ENCODE data around the gene GRIA4.
A peak's percentile ranks its signal among the peaks of the same experiment; 100 is the strongest.
"Not testable (repeated sequence)": the region's sequence is repeated elsewhere in the genome, so short reads cannot be mapped to it uniquely, and the experiment has no call there.

The GRIA4 gene

GRCh38 chr11:105935791-105936190 is 325.9 kb downstream of the GRIA4 start:
- DNase-seq: no peak

- DNase-seq: no peak
Measured at GRCh38 chr11:105937331-105937730, 327.5 kb downstream of the GRIA4 start.

- no peak for DNase-seq
Measured at GRCh38 chr11:105937738-105938137, 327.9 kb downstream of the GRIA4 start.

GRCh38 chr11:105942921-105943320 is 333.0 kb downstream of the GRIA4 start:
- DNase-seq: no peak

- no peak for DNase-seq
Measured at GRCh38 chr11:105948918-105949590, 339.2 kb downstream of the GRIA4 start.

GRCh38 chr11:105953886-105954285 is 344.0 kb downstream of the GRIA4 start:
- no peak for DNase-seq

- no peak for DNase-seq
Measured at GRCh38 chr11:105960252-105961245, 350.7 kb downstream of the GRIA4 start.

GRCh38 chr11:105968021-105968697 is 358.3 kb downstream of the GRIA4 start:
- DNase-seq: no peak

GRCh38 chr11:105969756-105970155 is 359.9 kb downstream of the GRIA4 start:
- no peak for DNase-seq

GRCh38 chr11:105975128-105975527 is 365.3 kb downstream of the GRIA4 start:
- no peak for DNase-seq

- no peak for DNase-seq
Measured at GRCh38 chr11:105979997-105980703, 370.3 kb downstream of the GRIA4 start.

- DNase-seq: no peak
Measured at GRCh38 chr11:105986554-105986953, 376.7 kb downstream of the GRIA4 start.

GRCh38 chr11:105988197-105988596 is 378.3 kb downstream of the GRIA4 start:
- DNase-seq: no peak

GRCh38 chr11:105989124-105989523 is 379.3 kb downstream of the GRIA4 start:
- no peak for DNase-seq

- DNase-seq: peak; percentile 78
Measured at GRCh38 chr11:105991888-105992287, 382.0 kb downstream of the GRIA4 start.

GRCh38 chr11:106001304-106002012 is 391.6 kb downstream of the GRIA4 start:
- no peak for DNase-seq

GRCh38 chr11:106003094-106003493 is 393.2 kb downstream of the GRIA4 start:
- not testable (repeated sequence) for DNase-seq

- no peak for DNase-seq
Measured at GRCh38 chr11:106011481-106011880, 401.6 kb downstream of the GRIA4 start.

- no peak for DNase-seq
Measured at GRCh38 chr11:106012744-106013143, 402.9 kb downstream of the GRIA4 start.

GRCh38 chr11:106014035-106014434 is 404.2 kb downstream of the GRIA4 start:
- DNase-seq: no peak

GRCh38 chr11:106014620-106015019 is 404.7 kb downstream of the GRIA4 start:
- no peak for DNase-seq

- no peak for DNase-seq
Measured at GRCh38 chr11:106015066-106015465, 405.2 kb downstream of the GRIA4 start.
